Measurements from ENCODE around the gene DYSF.

The DYSF gene

GRCh38 chr2:71721362-71721665 is 268.0 kb downstream of the DYSF start:
- DNase-seq (ENCODE audit: low read depth), result no peak
- no peak for TF ChIP-seq CTCF (IDR thresholded peaks at IDR 0.05; ENCODE audit: low read depth, low read length, missing control alignments)
- H3K4me3 ChIP-seq (ENCODE audit: low read depth, low read length), result no peak overlapping the region

DNA sequence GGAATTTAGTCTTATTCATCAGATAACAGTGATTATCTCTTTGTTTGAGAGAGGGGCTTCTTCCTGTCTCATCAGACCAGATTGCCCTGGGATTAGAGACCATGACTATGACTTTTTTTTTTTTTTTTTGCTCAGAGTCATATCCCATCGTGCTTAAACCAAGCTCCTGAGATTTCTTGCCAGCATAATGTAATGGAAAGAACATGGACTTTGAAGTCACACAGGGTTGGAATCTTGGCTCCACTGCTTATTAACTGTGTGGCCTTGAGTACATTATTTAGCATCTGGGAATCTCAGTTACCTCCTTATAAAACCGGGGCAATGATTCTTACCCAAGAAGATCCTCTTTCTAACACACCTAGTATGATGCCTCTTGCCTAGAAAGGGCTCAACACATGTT is 268.3 kb downstream of the DYSF start:
- TF ChIP-seq CTCF (IDR thresholded peaks at IDR 0.05; ENCODE audit: low read depth, low read length, missing control alignments), result no peak
- DNase-seq (ENCODE audit: low read depth), result no peak
- no peak overlapping the region for H3K4me3 ChIP-seq (ENCODE audit: low read depth, low read length)

- H3K4me3 ChIP-seq (ENCODE audit: low read depth, low read length), result no peak overlapping the region
- no peak for TF ChIP-seq CTCF (IDR thresholded peaks at IDR 0.05; ENCODE audit: low read depth, low read length, missing control alignments)
- no peak for DNase-seq (ENCODE audit: low read depth)
Observed at GRCh38 chr2:71722286-71722685, 268.9 kb downstream of the DYSF start.

DNA sequence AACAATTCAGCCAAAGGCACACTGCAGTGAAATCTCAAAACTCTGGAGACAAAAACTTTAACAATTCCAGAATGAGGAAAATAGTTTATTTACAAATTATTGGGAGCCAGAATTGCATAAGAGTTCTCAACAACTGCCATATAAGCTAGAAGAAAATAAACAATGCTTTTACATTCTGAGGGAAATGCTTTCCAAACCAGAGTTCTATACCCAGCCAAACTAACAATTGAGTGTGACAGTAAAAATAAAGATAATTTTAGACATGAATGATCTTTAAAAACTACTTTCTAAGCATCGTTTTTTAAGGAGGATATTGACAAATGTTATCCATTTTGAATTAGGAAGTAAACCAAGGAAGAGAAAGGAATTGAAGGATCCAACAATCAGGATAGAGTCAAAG is 271.4 kb downstream of the DYSF start:
- TF ChIP-seq CTCF (IDR thresholded peaks at IDR 0.05; ENCODE audit: low read depth, low read length, missing control alignments), result no peak
- no peak for DNase-seq (ENCODE audit: low read depth)
- no peak overlapping the region for H3K4me3 ChIP-seq (ENCODE audit: low read depth, low read length)

DNA sequence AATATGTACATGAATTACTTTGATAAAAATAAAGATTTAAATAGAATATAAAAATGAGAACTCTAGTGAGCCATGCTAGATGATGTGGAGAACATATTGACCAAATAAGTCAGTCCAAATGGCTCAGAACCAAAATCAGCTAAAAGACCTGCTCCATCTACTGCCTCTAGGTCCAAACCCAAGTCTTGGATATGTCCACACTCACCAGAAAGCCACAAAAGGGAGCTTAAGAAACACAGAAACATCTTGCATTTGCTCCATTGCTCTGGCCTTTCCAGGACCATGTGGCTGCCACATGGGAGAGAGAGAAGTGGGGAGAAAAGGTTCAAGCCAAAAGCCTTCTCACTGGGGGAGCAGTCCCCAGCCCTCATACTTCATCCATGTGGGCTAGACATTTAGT is 272.5 kb downstream of the DYSF start:
- no peak overlapping the region for H3K4me3 ChIP-seq (ENCODE audit: low read depth, low read length)
- no peak for DNase-seq (ENCODE audit: low read depth)
- no peak for TF ChIP-seq CTCF (IDR thresholded peaks at IDR 0.05; ENCODE audit: low read depth, low read length, missing control alignments)

DNA sequence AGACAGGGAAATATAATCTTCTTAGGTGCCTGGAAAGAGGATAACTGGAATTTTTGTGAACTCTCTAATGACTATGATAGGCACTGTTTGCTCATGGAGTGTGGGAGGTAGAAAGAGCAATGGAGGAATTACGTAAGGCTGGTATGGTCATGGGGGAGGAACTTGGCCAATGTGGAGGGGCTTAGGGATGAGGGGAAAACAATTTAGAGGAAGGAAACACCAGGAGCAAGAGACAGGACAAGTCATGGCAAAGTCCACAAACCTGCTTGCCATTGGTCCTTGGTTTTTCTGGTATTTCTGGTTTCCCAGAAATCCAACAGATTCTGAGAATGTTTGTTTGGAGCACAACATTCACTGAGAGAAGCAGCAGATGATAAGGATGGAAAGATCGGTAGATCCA is 274.2 kb downstream of the DYSF start:
- no peak overlapping the region for H3K4me3 ChIP-seq (ENCODE audit: low read depth, low read length)
- no peak for TF ChIP-seq CTCF (IDR thresholded peaks at IDR 0.05; ENCODE audit: low read depth, low read length, missing control alignments)
- no peak for DNase-seq (ENCODE audit: low read depth)

GRCh38 chr2:71728036-71728435 is 274.7 kb downstream of the DYSF start:
- no peak for DNase-seq (ENCODE audit: low read depth)
- H3K4me3 ChIP-seq (ENCODE audit: low read depth, low read length), result no peak overlapping the region
- TF ChIP-seq CTCF (IDR thresholded peaks at IDR 0.05; ENCODE audit: low read depth, low read length, missing control alignments), result no peak
